Bone marrow (tissue), 2 donors: ENCODE results near the gene OSBP2.

Experiments used
- DNase-seq, 2 donors: peaks; one replicate each; lab custom pipeline; 2025; lab: John Stamatoyannopoulos, UW

The OSBP2 gene

GRCh38 chr22:30903876-30904460 lies 209.3 kb downstream of the OSBP2 start:
- no peak for DNase-seq

DNA sequence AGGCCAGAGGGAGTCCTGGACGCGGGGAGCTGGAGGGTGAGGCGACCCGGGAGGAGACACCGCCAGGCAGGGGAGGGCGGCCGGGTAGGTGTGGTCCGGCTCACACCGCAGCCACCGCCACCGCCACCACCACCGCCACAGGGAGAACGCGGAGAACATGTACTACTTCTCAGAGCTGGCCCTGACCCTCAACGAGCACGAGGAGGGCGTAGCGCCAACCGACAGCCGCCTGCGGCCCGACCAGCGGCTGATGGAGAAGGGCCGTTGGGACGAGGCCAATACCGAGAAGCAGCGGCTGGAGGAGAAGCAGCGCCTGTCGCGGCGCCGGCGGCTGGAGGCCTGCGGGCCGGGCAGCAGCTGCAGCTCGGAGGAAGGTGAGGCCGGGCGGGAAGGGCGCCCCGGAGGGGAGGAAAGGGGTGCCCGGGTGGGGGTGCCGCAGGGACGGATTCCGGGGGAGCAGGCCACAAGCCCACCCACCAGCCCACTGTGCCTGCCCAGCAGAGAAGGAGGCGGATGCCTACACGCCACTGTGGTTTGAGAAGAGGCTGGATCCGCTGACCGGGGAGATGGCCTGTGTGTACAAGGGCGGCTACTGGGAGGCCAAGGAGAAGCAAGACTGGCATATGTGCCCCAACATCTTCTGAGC lies 211.1 kb downstream of the OSBP2 start:
- DNase-seq = no peak

DNA sequence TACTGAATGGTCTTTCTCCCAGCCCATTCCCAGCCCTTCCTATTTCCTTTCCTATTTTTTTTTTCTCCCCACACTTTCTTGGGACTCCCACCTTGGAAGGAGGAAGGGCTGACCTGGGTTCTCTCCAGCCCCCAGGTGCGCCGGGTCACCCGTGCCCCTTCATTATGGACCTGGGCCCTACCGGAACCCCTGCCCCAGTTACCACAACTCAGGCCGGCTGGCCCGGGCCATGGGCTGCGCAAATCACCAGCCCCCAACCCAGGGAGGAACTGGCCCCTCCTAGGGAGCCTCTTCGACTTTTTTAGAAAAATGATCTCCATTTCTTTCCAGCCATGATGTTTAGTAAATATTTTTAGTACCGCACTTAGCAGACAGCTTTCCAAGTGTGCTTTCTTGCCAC lies 211.7 kb downstream of the OSBP2 start:
- no peak for DNase-seq

- no peak for DNase-seq
Measured at GRCh38 chr22:30906946-30907345, 212.3 kb downstream of the OSBP2 start.

DNA sequence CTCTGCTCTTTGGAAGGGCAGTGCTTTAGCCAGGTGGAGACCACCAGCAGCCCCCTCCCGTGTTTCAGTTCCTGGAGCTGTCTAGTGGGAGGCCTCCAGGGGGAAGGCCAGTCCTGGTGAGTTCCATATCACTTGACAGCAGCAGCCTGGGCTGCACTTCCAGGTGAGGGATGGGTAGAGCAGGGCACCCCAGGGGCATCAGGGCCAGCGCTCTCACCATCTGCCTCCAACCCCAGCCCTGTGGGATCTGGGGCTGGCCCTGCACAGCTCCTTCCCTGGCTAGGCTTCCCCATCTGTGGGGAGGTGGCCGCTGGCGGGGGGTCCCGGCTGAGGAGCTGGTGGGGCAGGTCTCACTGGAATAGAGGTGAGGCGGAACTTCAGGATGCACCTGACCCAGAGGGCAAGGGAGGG lies 213.4 kb downstream of the OSBP2 start:
- no peak for DNase-seq

- DNase-seq = no peak
Measured at GRCh38 chr22:30909306-30909705, 214.6 kb downstream of the OSBP2 start.

GRCh38 chr22:30910358-30910757 lies 215.7 kb downstream of the OSBP2 start:
- DNase-seq = no peak

DNA sequence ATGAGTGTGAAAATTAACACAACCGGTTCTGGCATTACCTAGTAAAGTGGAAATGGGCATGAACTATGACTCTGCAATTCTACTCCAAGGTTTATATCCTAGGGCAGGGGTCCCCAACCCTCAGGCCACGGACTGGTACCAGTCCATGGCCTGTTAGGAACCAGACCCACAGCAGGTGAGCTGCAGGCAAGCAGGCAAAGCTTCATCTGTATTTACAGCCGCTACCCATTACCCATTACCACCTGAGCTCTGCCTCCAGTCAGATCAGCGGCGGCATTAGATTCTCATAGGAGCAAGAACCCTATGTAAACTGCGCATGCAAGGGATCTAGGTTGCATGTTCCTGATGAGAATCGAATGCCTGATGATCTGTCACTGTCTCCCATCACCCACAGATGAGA lies 224.1 kb downstream of the OSBP2 start:
- DNase-seq = no peak

GRCh38 chr22:30919973-30920372 lies 225.3 kb downstream of the OSBP2 start:
- DNase-seq = no peak

- peak; percentile 23 to 47 for DNase-seq
Measured at GRCh38 chr22:30920407-30920806, 225.7 kb downstream of the OSBP2 start.

- DNase-seq = no peak
Measured at GRCh38 chr22:30921108-30921507, 226.4 kb downstream of the OSBP2 start.

DNA sequence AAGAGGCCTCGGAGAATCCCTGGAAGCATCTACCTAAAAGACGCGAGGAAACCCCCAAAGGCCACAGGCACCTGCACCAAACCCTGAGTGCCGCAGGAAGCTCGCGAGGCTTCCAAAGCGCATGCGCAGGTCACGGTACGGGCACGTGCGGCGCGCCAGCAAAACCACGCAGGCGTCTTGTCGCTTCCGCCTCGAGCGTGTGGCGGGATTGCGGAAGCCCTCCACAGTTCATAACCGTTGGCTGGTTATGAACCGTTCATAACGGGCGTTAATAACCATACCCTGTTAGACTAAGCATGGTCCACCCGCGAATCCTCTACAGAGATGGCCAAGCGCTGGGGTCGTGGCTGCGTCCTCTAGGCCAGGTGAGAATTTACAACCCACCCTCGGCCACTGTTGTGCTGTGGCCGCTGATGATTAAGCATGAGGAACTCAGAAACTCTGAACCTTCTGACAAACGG lies 227.5 kb downstream of the OSBP2 start:
- peak; percentile 14 to 77 for DNase-seq

DNA sequence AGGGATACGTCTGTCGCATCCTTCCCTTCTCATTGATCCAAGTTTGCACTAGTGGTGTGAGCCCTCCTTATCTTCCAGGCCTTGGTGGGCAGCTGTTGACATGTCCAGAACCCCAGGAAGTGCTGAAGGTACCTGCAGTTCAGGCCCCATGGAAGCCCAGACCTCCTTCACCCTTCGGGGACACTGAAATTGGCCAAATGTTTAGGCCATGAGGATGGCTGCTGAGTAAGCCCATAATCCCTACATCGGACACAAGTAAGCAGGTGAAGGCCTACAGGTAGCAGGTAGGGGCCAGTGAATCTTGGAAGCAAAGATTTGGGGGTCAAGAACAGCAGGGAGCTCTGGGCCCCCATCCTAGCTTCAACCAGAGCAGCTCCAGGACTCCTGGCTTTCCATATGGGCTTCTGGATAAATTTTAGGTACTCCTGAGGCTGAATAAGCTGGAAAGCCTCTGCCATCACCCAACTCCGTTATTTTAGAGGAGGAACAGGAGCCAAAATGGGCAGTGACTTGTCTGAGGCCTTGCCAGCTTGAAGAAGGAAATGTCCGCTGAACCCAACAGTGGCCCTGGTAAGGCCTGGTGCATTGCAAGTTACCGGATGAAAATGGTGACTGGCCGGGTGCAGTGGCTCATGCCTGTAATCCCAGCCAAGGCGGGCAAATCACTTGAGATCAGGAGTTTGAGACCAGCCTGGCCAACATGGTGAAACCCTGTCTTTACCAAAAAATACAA lies 228.7 kb downstream of the OSBP2 start:
- DNase-seq = no peak

- no peak for DNase-seq
Measured at GRCh38 chr22:30925667-30926066, 231.0 kb downstream of the OSBP2 start.

DNA sequence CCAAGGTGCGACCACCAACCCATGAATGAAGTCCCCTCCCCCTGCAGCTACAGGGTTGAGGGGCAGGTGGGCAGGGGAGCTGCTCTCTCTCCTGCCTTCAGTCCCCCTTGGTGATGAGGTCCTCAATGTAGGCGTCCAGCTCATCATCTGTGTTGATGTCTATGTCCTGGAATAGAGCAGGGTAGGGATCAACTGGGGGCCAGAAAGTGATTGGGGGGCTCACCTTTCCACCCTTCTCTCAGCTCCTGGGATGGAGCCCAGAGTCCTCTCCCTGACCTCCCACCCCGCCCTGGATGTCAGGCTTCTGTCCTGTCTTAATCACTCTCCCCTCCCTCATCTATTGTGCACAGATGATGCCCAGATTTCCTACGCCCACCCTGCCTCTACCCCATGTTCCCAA lies 232.0 kb downstream of the OSBP2 start:
- no peak for DNase-seq

DNA sequence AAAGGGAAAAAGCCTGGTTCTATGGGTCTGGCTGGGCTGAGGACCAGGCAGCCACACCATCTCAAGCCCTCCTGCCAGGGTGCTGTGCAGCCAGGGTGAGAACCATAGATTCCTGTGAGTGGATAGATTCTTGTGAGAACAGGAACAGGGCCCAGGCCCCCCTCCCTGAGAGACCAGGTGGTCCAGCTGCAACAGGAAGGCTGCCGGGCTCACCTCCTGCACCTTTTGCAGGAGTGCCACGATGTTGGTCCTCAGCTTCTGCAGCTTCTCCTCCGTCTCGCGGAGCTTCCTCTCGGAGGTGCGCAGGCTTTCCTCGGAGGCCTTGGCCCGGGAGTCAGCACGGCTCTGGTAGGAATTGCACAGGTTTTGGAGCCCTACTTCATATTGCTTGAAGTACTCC lies 233.1 kb downstream of the OSBP2 start:
- DNase-seq = no peak

- no peak for DNase-seq
Measured at GRCh38 chr22:30928401-30928800, 233.7 kb downstream of the OSBP2 start.

- no peak for DNase-seq
Measured at GRCh38 chr22:30930228-30930627, 235.6 kb downstream of the OSBP2 start.

DNA sequence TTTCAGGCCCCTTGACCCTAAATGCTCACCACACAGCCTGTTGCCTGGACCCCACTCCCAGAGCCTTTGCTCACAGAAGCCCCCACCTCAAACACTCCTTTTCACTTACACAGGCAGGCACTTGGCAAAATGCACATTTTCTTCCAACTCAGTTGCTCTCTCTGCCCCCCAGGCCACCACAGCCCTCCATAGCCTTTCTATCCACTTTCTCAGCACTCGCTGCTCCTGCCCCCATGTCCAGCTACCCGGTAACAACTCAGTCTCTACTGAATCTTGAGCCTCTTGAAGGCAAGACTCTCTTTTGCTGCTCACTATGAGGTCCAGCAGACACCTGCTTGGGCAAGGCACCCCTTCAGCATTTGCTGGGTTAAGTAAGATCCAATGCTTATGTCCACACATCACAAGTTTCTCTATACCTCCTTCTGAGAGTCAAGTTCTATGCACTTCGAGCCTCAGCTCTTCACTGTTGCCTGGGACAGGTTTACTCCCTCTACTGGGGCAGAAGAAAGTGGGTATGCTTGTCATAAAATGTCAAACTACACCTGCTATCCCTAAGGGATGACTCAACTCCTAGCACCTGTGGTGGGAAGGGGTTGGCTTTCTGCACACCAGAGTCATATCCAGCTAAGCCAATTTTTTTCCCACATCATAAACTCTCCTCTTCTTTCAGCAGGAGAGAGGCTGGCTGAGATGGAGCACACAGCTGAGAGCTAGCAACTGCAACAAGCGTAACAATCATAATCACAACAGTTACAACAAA lies 237.0 kb downstream of the OSBP2 start:
- no peak for DNase-seq

DNA sequence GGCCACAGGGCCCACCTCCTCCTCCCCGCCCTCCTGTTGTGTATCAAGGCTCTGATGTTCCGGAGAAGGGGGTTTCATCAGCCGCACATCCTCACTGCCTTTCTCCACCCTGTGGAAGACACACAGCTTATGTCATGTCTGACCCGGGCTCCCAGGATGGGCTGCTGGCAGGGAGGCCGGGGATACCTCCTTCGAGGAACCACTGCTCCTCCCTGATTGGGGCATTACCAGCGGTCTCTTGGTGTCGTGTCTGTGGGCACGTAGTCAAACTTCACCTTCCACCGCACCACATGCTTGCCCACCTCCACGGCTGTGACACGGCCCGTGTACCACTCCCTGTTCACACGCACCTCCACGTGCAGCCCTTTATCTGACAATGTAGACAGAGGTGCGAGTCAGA lies 238.0 kb downstream of the OSBP2 start:
- DNase-seq = no peak

GRCh38 chr22:30933457-30933856 lies 238.8 kb downstream of the OSBP2 start:
- DNase-seq = no peak

DNA sequence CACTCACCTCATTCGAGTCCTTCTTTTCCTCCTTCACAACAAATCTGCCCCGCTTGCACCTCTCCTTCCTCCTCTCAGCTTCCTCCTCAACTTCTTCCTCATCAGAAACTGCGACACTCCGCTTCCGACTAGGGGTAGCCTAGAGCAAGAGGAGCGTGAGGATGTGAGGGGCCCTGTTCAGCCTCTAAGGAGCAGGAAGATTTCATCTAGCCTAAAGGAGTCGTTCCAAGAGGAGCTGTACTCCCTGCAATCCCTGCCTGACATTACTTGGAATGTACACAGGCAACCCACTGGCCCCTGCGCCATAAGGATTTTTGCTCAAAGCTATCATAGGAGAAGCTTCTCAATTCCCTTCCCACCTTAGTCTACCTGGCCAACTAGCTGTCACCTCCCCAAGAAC lies 239.4 kb downstream of the OSBP2 start:
- DNase-seq = no peak
